HEK293T (cell line): ENCODE results near the gene COLGALT1.

Experiments
- HDGF ChIP-seq: fragments of 450-650 bp; IDR thresholded peaks from 2 replicates; pipeline ENCODE4 v1.6.1; 2017; ENCODE audit warnings: antibody characterized with exemption, borderline replicate concordance
- SUZ12 ChIP-seq: fragments of 450-650 bp; IDR thresholded peaks from 2 replicates; pipeline ENCODE4 v1.6.1; 2016; ENCODE audit warnings: mild to moderate bottlenecking

- TF ChIP-seq HDGF (no peak), SUZ12 (no peak)
Observed at GRCh38 chr19:17524651-17525050, 30.8 kb upstream of the COLGALT1 start.
